OCI-LY3 (cell line): ENCODE data around the gene CTNNBIP1.
"Not testable (repeated sequence)": the region's sequence is repeated elsewhere in the genome, so short reads cannot be mapped to it uniquely, and the experiment has no call there.

Experiments
- H2AFZ ChIP-seq: fragments of 200-600, 300-600 bp; shearing (Covaris generic); 2 replicates; pipeline ENCODE4 v1.6.0; 2014; ENCODE audit warnings: antibody characterized with exemption, low read depth, low read length
- H3K27ac ChIP-seq: fragments of 200-600, 300-600 bp; sonication (generic); 2 replicates; pipeline ENCODE4 v1.5.1; 2014; ENCODE audit warnings: mild to moderate bottlenecking, low read length, moderate library complexity, mixed read lengths
- H3K27me3 ChIP-seq: fragments of 200-600, 300-600 bp; sonication (generic); 2 replicates; pipeline ENCODE4 v1.6.1; 2014; ENCODE audit warnings: low read depth, low read length, mixed read lengths
- H3K36me3 ChIP-seq: fragments of 200-600, 300-600 bp; sonication (generic); replicated peaks from 2 replicates; pipeline ENCODE3; 2014; ENCODE audit warnings: low read depth, low read length, mixed read lengths
- H3K4me1 ChIP-seq: fragments of 300-600, 200-600 bp; sonication (generic); 2 replicates; pipeline ENCODE4 v1.6.1; 2014; ENCODE audit warnings: low read length, mixed read lengths
- H3K4me2 ChIP-seq: fragments of 200-600, 300-600 bp; sonication (generic); 2 replicates; pipeline ENCODE4 v1.6.1; 2014; ENCODE audit warnings: low read length, mixed read lengths
- H3K4me3 ChIP-seq: fragments of 300-600, 200-600 bp; sonication (generic); 2 replicates; pipeline ENCODE4 v1.5.1; 2014; ENCODE audit warnings: antibody characterized with exemption, mild to moderate bottlenecking, low read length, moderate library complexity
- H3K79me2 ChIP-seq: fragments of 300-600, 200-600 bp; shearing (Covaris generic); 2 replicates; pipeline ENCODE4 v1.6.1; 2014; ENCODE audit warnings: mild to moderate bottlenecking, low read length, mixed read lengths
- H3K9ac ChIP-seq: fragments of 300-600, 200-600 bp; shearing (Covaris generic); 2 replicates; pipeline ENCODE4 v1.6.0; 2014; ENCODE audit warnings: mild to moderate bottlenecking, low read length, moderate library complexity
- H3K9me3 ChIP-seq: fragments of 200-600, 300-600 bp; shearing (Covaris generic); 2 replicates; pipeline ENCODE4 v1.6.1; 2014; ENCODE audit warnings: low read length, mixed read lengths; ENCODE audit not compliant: insufficient read depth
- H4K20me1 ChIP-seq: fragments of 200-600, 300-600 bp; sonication (generic); 2 replicates; pipeline ENCODE4 v1.6.1; 2016; ENCODE audit warnings: low read length, mixed read lengths; ENCODE audit not compliant: insufficient read depth
- CTCF ChIP-seq: fragments of 200-600, 300-600 bp; sonication (generic); IDR thresholded peaks from 2 replicates; pipeline ENCODE4 v1.5.1; 2014; ENCODE audit warnings: antibody characterized with exemption, low read length, low read depth
- EZH2phosphoT487 ChIP-seq: fragments of 200-600 bp; shearing (Covaris generic); IDR thresholded peaks from 2 replicates; pipeline ENCODE4 v1.6.1; 2018; ENCODE audit warnings: antibody characterized with exemption, mixed run types, low read depth

CTNNBIP1 gene

GRCh38 chr1:9811239-9811966 lies 98.7 kb downstream of the CTNNBIP1 start:
- Histone ChIP-seq H3K4me2 (no peak overlapping the region), H4K20me1 (peaks cover 73% of the 10 kb centered on the region), H3K79me2 (peaks cover 90% of the 10 kb centered on the region), H3K9me3 (no peaks in the 10 kb centered on the region), H2AFZ (no peak overlapping the region), H3K36me3 (peaks cover 6% of the 10 kb centered on the region), H3K27me3 (no peaks in the 10 kb centered on the region), H3K4me1 (no peaks in the 10 kb centered on the region), H3K27ac (no peak overlapping the region), H3K4me3 (no peak overlapping the region), H3K9ac (no peak overlapping the region)
- no peak for TF ChIP-seq CTCF
- no peak for TF ChIP-seq EZH2phosphoT487

DNA sequence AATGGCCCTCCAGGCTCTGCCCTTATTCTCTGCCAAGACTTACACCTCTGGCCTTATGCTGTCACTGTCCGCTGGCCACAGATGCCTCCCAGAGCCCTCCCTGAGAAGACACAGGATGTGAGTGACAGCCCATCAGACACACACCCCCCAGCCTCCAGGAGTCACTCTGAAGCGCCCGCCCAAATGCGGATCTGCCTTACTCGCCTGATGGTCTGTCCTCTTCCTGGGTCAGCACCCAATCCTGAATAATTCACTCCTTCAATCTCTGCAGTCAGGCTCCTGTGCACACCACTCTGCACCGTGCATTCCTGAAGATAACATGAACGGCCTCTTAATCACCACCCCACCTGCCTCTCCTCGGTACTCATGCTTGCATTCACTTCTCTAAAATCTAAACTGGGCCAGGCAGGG lies 101.0 kb downstream of the CTNNBIP1 start:
- Histone ChIP-seq H3K27me3 (no peaks in the 10 kb centered on the region), H3K27ac (no peak overlapping the region), H4K20me1 (peaks cover 66% of the 10 kb centered on the region), H3K9ac (no peak overlapping the region), H3K79me2 (peaks cover 88% of the 10 kb centered on the region), H3K4me1 (no peaks in the 10 kb centered on the region), H3K36me3 (peaks cover 6% of the 10 kb centered on the region), H3K4me2 (no peak overlapping the region), H3K4me3 (no peak overlapping the region), H2AFZ (no peak overlapping the region), H3K9me3 (no peaks in the 10 kb centered on the region)
- TF ChIP-seq CTCF (no peak), EZH2phosphoT487 (no peak)

GRCh38 chr1:9808459-9808858 lies 101.6 kb downstream of the CTNNBIP1 start:
- Histone ChIP-seq H3K36me3 (peaks cover 6% of the 10 kb centered on the region), H3K4me2 (no peak overlapping the region), H3K27ac (no peak overlapping the region), H3K79me2 (peaks cover 82% of the 10 kb centered on the region), H3K4me1 (no peaks in the 10 kb centered on the region), H2AFZ (no peak overlapping the region), H4K20me1 (peaks cover 63% of the 10 kb centered on the region), H3K4me3 (no peak overlapping the region), H3K9me3 (no peaks in the 10 kb centered on the region), H3K9ac (no peak overlapping the region), H3K27me3 (no peaks in the 10 kb centered on the region)
- no peak for TF ChIP-seq EZH2phosphoT487
- no peak for TF ChIP-seq CTCF

DNA sequence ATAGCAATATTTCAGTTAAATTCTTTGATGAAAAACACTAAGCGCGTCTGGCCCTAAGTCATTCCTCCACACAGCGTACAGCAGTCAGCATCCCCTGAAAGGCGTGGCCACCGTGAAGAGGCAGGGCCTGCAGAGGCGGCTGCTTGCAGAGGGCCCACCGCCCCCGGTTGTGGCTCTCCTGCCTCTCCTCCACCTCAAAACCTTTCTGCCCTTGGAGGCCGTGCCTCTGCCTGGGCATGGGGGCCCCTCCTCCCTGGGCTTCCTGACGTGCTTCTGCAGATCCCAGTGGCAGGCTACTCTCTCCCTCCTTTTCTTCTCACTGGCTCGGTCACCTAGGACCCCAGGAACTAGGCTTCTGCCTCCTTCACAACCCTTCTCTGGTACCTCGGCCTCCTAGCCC lies 102.5 kb downstream of the CTNNBIP1 start:
- no peaks in the 10 kb centered on the region for H3K4me1 ChIP-seq

GRCh38 chr1:9805972-9806371 lies 104.1 kb downstream of the CTNNBIP1 start:
- H3K9me3 ChIP-seq, H3K4me3 ChIP-seq, H3K36me3 ChIP-seq, H2AFZ ChIP-seq, H3K4me1 ChIP-seq, H3K9ac ChIP-seq, H3K4me2 ChIP-seq, H3K27ac ChIP-seq, H3K27me3 ChIP-seq: not testable (repeated sequence)
- peaks cover 58% of the 10 kb centered on the region for H4K20me1 ChIP-seq
- H3K79me2 ChIP-seq, result peaks cover 84% of the 10 kb centered on the region

More for the DNA sequence above, 102.5 kb downstream of the CTNNBIP1 start:
- Histone ChIP-seq H2AFZ (no peak overlapping the region), H3K79me2 (peaks cover 84% of the 10 kb centered on the region), H3K9ac (no peak overlapping the region), H3K9me3 (no peaks in the 10 kb centered on the region), H3K36me3 (peaks cover 6% of the 10 kb centered on the region), H4K20me1 (peaks cover 63% of the 10 kb centered on the region), H3K27me3 (no peaks in the 10 kb centered on the region), H3K27ac (no peak overlapping the region), H3K4me2 (no peak overlapping the region), H3K4me3 (no peak overlapping the region)
- no peak for TF ChIP-seq EZH2phosphoT487
- TF ChIP-seq CTCF, result no peak
